ENCODE data around the gene MAP4K3.

DNA sequence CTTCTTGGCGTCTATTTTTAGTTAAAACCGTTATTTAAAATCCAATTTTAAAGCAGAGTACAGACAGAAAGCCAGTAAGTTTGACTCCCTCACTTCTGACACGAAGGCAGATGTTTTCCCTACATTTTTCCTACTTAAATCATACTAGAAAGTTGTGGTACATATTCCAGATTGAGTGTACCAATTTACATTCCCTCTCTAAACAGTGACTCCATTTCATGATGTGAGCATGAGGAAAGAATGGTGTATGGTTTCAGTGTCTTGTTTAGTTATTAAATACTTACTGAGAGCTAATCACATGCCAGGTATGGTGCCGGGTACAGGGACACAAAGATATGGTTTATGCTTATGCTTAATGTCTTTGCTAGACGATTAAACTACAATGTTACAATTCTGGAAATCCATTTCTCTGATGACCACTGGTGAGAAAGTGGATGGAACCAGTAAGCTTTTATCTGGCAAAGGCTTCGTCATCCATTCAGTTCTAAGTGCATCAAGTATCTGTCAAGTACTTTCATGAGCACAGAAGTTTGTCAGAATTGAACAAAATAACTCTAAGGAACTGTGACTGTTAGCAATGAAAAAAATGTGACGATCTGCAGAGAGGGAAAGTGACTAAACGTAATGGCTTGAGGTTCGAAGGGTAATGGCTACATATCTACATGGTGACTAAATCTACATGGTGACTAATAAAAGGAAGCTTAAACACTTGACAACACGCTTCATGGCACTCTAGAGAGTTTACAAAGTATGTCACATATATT lies 25.7 kb downstream of the MAP4K3 start:
- TF ChIP-seq POLR2AphosphoS5 (IDR thresholded peaks at IDR 0.05; ENCODE audit: insufficient read depth in 1 of 2, low read depth in 1 of 2): no peak
- TF ChIP-seq, protein P1, sequence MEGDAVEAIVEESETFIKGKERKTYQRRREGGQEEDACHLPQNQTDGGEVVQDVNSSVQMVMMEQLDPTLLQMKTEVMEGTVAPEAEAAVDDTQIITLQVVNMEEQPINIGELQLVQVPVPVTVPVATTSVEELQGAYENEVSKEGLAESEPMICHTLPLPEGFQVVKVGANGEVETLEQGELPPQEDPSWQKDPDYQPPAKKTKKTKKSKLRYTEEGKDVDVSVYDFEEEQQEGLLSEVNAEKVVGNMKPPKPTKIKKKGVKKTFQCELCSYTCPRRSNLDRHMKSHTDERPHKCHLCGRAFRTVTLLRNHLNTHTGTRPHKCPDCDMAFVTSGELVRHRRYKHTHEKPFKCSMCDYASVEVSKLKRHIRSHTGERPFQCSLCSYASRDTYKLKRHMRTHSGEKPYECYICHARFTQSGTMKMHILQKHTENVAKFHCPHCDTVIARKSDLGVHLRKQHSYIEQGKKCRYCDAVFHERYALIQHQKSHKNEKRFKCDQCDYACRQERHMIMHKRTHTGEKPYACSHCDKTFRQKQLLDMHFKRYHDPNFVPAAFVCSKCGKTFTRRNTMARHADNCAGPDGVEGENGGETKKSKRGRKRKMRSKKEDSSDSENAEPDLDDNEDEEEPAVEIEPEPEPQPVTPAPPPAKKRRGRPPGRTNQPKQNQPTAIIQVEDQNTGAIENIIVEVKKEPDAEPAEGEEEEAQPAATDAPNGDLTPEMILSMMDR (IDR thresholded peaks at IDR 0.05): no peak

Measured in vagina (tissue), 2 donors.